GM10266 (cell line): ENCODE measurements around the gene PIEZO1.

Experiments
- DNase-seq: peaks from one replicate; pipeline ENCODE4 v3.0.0; 2012; ENCODE audit errors: extremely low spot score
- TF ChIP-seq, protein P1 (sequence below): IDR thresholded peaks from 2 replicates; pipeline ENCODE4 v1.5.1; 2012; ENCODE audit warnings: mild to moderate bottlenecking, low read depth; ENCODE audit not compliant: control insufficient read depth, insufficient read depth; ENCODE audit errors: missing control alignments

PIEZO1 gene

GRCh38 chr16:88678224-88678979 lies 106.6 kb downstream of the PIEZO1 start:
- DNase-seq = no peak
- TF ChIP-seq, protein P1, sequence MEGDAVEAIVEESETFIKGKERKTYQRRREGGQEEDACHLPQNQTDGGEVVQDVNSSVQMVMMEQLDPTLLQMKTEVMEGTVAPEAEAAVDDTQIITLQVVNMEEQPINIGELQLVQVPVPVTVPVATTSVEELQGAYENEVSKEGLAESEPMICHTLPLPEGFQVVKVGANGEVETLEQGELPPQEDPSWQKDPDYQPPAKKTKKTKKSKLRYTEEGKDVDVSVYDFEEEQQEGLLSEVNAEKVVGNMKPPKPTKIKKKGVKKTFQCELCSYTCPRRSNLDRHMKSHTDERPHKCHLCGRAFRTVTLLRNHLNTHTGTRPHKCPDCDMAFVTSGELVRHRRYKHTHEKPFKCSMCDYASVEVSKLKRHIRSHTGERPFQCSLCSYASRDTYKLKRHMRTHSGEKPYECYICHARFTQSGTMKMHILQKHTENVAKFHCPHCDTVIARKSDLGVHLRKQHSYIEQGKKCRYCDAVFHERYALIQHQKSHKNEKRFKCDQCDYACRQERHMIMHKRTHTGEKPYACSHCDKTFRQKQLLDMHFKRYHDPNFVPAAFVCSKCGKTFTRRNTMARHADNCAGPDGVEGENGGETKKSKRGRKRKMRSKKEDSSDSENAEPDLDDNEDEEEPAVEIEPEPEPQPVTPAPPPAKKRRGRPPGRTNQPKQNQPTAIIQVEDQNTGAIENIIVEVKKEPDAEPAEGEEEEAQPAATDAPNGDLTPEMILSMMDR = no peak

- no peak for DNase-seq
- TF ChIP-seq, protein P1 = no peak
These were observed 107.3 kb downstream of the PIEZO1 start for GRCh38 chr16:88677721-88678120.

GRCh38 chr16:88676502-88677242 lies 108.3 kb downstream of the PIEZO1 start:
- DNase-seq = no peak
- TF ChIP-seq, protein P1 = no peak

DNA sequence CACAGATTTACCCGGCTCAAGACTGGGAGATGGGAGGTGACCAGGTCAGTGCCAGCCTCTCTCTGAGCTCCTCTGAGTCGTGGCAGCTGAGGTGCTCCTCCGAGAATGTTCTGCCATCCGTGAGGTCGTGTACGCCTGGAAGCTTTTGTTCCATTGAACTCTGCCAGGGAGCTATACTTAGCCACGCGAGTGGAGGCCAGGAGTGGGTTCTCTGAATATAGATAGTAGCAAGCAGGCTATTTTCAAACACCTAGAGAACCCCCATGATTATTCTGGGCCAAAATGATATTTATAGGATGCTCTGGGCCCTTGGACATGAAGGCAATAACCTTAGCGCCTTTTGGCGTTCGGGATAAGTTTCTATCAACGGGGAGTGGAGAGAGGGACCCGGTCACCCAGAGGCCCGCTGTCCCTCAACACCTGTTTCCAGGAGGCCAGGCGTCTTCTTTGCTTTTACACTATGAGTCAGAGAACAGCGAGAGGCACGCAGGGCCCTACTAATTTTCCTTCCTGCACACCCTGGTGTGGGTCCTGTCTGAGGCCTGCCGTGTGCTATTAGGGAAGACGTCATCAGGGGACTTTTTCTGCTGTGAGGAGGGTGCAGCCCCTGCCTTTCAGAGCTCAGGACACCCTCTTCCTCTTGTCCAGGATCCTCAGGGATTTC lies 111.2 kb downstream of the PIEZO1 start:
- TF ChIP-seq, protein P1 = no peak
- DNase-seq = peak; percentile 78

GRCh38 chr16:88672776-88673175 lies 112.2 kb downstream of the PIEZO1 start:
- TF ChIP-seq, protein P1 = no peak
- DNase-seq = no peak

- no peak for DNase-seq
These were observed 113.2 kb downstream of the PIEZO1 start for GRCh38 chr16:88671806-88672205.

More at GRCh38 chr16:88671806-88672205, 113.2 kb downstream of the PIEZO1 start:
- TF ChIP-seq, protein P1 = no peak
